Pancreas (tissue), 10 donors: ENCODE measurements around the gene TRRAP. TPM values are rescaled to one million over a fixed set of nuclear protein-coding genes. Genes with fewer than 3 reads are reported as not detected.

ENCODE experiments used
- ATAC-seq, 4 donors: fragments of 200-7000 bp; cut with Tn5 transposase; one replicate each; pipeline versions ENCODE4 v1.8.0 to v1.9.1; 2020; ENCODE audit warnings: mild to moderate bottlenecking in 4 of 4, moderate library complexity in 4 of 4
- DNase-seq, 6 donors: peaks; one replicate each; pipeline ENCODE4 v3.0.0-alpha.2; 2020
- FAIRE-seq: peaks from 2 replicates; lab custom pipeline; 2012; peaks lifted over from hg19 to GRCh38; lab: Jason Lieb, UNC
- H3K27ac ChIP-seq, 4 donors: fragments of 200-600 bp; sonication (generic); 1 replicate in 3 of 4; 2 replicates in 1 of 4; pipeline versions ENCODE4 v1.5.0 to v1.8.0; 2020
- H3K27me3 ChIP-seq, 4 donors: fragments of 200-600 bp; one replicate each; pipeline ENCODE4 v1.8.0; 2021
- H3K36me3 ChIP-seq, 3 donors: fragments of 200-600 bp; sonication (generic) in 1 of 3; one replicate each; pipeline versions ENCODE4 v1.5.0 to v1.8.0; 2020 to 2021
- H3K4me1 ChIP-seq, 3 donors: fragments of 200-600 bp; one replicate each; pipeline ENCODE4 v1.8.0; 2021
- H3K4me3 ChIP-seq, 4 donors: fragments of 200-600 bp; sonication (generic) in 2 of 4; one replicate each; pipeline versions ENCODE4 v1.5.0 to v1.8.0; 2020 to 2021
- H3K9me3 ChIP-seq, 4 donors: fragments of 200-600 bp; one replicate each; pipeline ENCODE4 v1.8.0; 2021
- CTCF ChIP-seq, 4 donors: fragments of 200-600 bp; sonication (generic) in 3 of 4; IDR thresholded peaks; one replicate each; pipeline versions ENCODE4 v1.5.0 to v1.8.0; 2021; ENCODE audit warnings: antibody characterized with exemption in 4 of 4
- WGBS, 2 donors: extraction: QIAGEN DNeasy Blood & Tissue Kit; methylation state at CpG; one replicate each; pipeline ENCODE4 v1.1.7; 2013; 5-methylcytosine and 5-hydroxymethylcytosine counted together
- intact Hi-C, 3 donors: fragments of 100-400 bp; cut with DNase I; formaldehyde crosslinking; loops; one replicate each; pipeline versions ENCODE4 v1.11.1 to v1.14.2; 2022
- polyA plus RNA-seq, 2 donors: library from polyadenylated mRNA; stranded (reverse); fragments of 200-250 nt; gene quantifications; one replicate each; pipeline ENCODE4 v1.2.3, GENCODE V29; 2013
- total RNA-seq, 6 donors: library from RNA; stranded (reverse); fragmentation: NEBNext Ultra II Directional in 4 of 6; extraction: Animal tissue kit (Norgen Biotek cat#: 25700) in 4 of 6; gene quantifications; one replicate each; pipeline versions ENCODE4 v1.2.1 to v1.2.4, GENCODE V29; 2021 to 2023
- donor health status: healthy with polysubstance abuse.
- donor health status: DM: no; HTN: no; CAD: no; lungs with moderate emphysema.
- donor health status: DM: no; HTN: no; CAD: no.
- donor health status: control.
- donor health status: control.
- donor health status: Bipolar disorder and iron deficiency.
- donor health status: DM: yes; HTN: yes; CAD: no.
- donor health status: DM: no; HTN: no; CAD: no.
- donor health status: DM: no; HTN: no; CAD: no.
- donor health status: DM: yes; HTN: yes; CAD: no.

Gene TRRAP
- total and polyA plus RNA-seq, 8 donors: 10.2 to 25.1 (median 15.6) TPM

DNA sequence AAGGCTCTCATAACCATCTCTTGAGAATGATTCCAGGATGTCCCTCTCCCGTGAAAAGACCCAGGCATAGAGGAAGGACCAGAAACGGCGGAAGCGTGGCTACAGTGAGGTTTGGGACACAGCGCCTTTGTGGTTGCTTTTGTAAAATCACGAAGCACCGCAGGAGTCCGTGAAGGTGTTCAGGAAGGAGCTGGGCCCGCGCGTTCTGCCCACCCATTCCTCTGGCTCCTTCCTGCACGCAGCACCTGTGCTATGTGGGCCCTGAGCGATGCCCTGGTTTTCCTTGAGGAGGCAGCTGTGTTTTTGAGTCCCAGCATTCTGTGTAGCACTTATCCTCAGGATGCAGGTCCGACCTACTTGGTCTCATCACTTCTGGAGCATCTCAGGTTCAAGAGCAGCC lies 112.8 kb downstream of the TRRAP start:
- no peak for TF ChIP-seq CTCF (IDR thresholded peaks at IDR 0.05)
- WGBS, 2 donors: 94 to 96% methylated on average over 14 of the region's 14 CpGs
- ATAC-seq (no peak), FAIRE-seq (no peak), DNase-seq (peak in 1 of 6 donors; percentile 19)
- Histone ChIP-seq H3K36me3 (peaks cover 3 to 70% (median 26%) of the 10 kb centered on the region in 3 donors), H3K27ac (no peak overlapping the region), H3K27me3 (no peaks in the 10 kb centered on the region), H3K4me3 (no peak overlapping the region), H3K9me3 (no peaks in the 10 kb centered on the region), H3K4me1 (no peaks in the 10 kb centered on the region)
- intact Hi-C loops: no loop called here

GRCh38 chr7:98992076-98992475 lies 113.7 kb downstream of the TRRAP start:
- no peak for TF ChIP-seq CTCF (IDR thresholded peaks at IDR 0.05)
- ATAC-seq (no peak), FAIRE-seq (no peak), DNase-seq (peak in 1 of 6 donors; percentile 24)
- H3K4me1 ChIP-seq: no peaks in the 10 kb centered on the region
- H3K4me3 ChIP-seq: no peak overlapping the region
- H3K27ac ChIP-seq: no peak overlapping the region
- 93 to 96% methylated on average over 16 of the region's 16 CpGs for WGBS, 2 donors
- H3K9me3 ChIP-seq: no peaks in the 10 kb centered on the region
- intact Hi-C loops: no loop called here
- H3K27me3 ChIP-seq: no peaks in the 10 kb centered on the region
- peaks cover 3 to 67% (median 26%) of the 10 kb centered on the region in 3 donors for H3K36me3 ChIP-seq

GRCh38 chr7:98993024-98993897 lies 114.9 kb downstream of the TRRAP start:
- no peaks in the 10 kb centered on the region for H3K4me1 ChIP-seq
- intact Hi-C loops: no loop called here
- WGBS, 2 donors: 93 to 95% methylated on average over 32 of the region's 32 CpGs
- TF ChIP-seq CTCF (IDR thresholded peaks at IDR 0.05): no peak
- no peak overlapping the region for H3K4me3 ChIP-seq
- H3K9me3 ChIP-seq: no peaks in the 10 kb centered on the region
- DNase-seq (peak in 1 of 6 donors; percentile 30), ATAC-seq (no peak), FAIRE-seq (no peak)
- no peaks in the 10 kb centered on the region for H3K27me3 ChIP-seq
- H3K36me3 ChIP-seq: peaks cover 3 to 66% (median 26%) of the 10 kb centered on the region in 3 donors
- no peak overlapping the region for H3K27ac ChIP-seq

DNA sequence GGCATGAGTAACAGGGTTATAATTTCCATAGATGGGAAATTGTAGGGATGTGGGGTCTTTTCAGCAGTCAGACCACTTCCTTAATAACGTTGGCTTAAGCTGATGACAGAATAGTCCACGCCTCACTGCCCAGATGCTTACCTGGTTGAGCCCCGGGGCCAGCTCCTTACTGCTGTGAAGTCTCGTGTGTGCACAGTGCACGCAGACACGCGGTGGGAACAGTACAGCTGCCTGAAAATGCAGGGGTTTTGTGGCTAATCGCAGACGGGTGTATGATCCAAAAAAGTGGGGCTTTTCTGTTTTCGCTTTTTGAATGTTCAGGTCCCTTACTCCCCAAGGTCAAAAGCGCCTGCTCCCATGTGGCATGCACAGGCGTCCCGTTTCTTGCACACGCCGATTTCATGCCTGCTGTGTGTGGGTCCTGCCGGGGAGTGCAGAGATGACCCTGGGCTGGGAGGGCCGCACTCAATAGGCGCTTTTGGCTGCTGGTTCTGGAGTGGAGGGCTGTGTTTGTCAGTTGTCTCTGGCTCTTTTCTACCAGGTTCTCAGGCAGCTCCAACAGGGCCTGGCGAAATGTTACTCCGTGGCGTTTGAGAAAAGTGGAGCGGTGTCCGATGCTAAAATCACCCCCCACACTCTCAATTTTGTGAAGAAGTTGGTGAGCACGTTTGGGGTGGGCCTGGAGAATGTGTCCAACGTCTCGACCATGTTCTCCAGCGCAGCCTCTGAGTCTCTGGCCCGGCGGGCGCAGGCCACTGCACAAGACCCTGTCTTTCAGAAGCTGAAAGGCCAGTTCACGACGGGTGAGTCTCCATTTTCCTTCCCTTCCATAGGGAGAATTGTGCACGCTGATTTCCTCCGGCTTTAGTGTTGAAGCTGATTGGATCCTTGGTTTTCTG lies 116.0 kb downstream of the TRRAP start:
- Histone ChIP-seq H3K4me3 (no peak overlapping the region), H3K4me1 (no peaks in the 10 kb centered on the region), H3K27ac (no peak overlapping the region), H3K9me3 (no peaks in the 10 kb centered on the region), H3K27me3 (no peaks in the 10 kb centered on the region), H3K36me3 (peaks cover 3 to 58% (median 22%) of the 10 kb centered on the region in 3 donors)
- ATAC-seq: no peak
- 90 to 91% methylated on average over 34 of the region's 34 CpGs for WGBS, 2 donors
- FAIRE-seq: no peak
- intact Hi-C loops: no loop called here
- TF ChIP-seq CTCF (IDR thresholded peaks at IDR 0.05): no peak
- peak in 1 of 6 donors; percentile 3 for DNase-seq
